Stomach (tissue), 9 donors: ENCODE measurements around the gene NOVA2. TPM values are rescaled to one million over a fixed set of nuclear protein-coding genes. Genes with fewer than 3 reads are reported as not detected.

ENCODE experiments used
- DNase-seq, 2 donors: peaks; one replicate each; pipeline versions ENCODE4 v3.0.0 to v3.0.0-alpha.2; 2013 to 2019
- H3K27ac ChIP-seq, 5 donors: fragments of 200-600 bp in 4 of 5; sonication (generic) in 4 of 5; one replicate each; pipeline ENCODE4 v1.5.1; 2013 to 2019; ENCODE audit warnings: mild to moderate bottlenecking in 1 of 5, moderate library complexity in 1 of 5
- H3K27me3 ChIP-seq, 3 donors: fragments of 200-600 bp; sonication (generic); one replicate each; pipeline ENCODE4 v1.5.1; 2017 to 2019; ENCODE audit warnings: mixed run types in 1 of 3
- H3K36me3 ChIP-seq, 4 donors: fragments of 200-600 bp; sonication (generic); 1 replicate in 3 of 4; 2 replicates in 1 of 4; pipeline ENCODE4 v1.5.1; 2016 to 2019
- H3K4me1 ChIP-seq, 4 donors: fragments of 200-600 bp; sonication (generic); one replicate each; pipeline ENCODE4 v1.5.1; 2016 to 2019
- H3K4me3 ChIP-seq, 4 donors: fragments of 200-600 bp; sonication (generic) in 3 of 4; one replicate each; pipeline ENCODE4 v1.5.1; 2016 to 2019; ENCODE audit warnings: mild to moderate bottlenecking in 1 of 4
- H3K9me3 ChIP-seq, 4 donors: fragments of 200-600 bp; sonication (generic); one replicate each; pipeline ENCODE4 v1.5.1; 2016 to 2019
- CTCF ChIP-seq, 7 experiments: fragments of 450-650 bp in 4 of 7; fragments of 200-600 bp in 3 of 7; sonication (generic) in 3 of 7; IDR thresholded peaks; one replicate each; pipeline ENCODE4 v1.5.1; 2016 to 2019; ENCODE audit warnings: antibody characterized with exemption in 7 of 7, control low read depth in 2 of 7, mild to moderate bottlenecking in 1 of 7
- EP300 ChIP-seq: sonication (generic); formaldehyde crosslinking; IDR thresholded peaks from one replicate; pipeline ENCODE4 v1.6.1; 2017; ENCODE audit warnings: antibody characterized with exemption
- POLR2A ChIP-seq, 4 donors: fragments of 450-650 bp; IDR thresholded peaks; one replicate each; pipeline ENCODE4 v1.6.1; 2016; ENCODE audit warnings: antibody characterized with exemption in 4 of 4, control low read depth in 2 of 4, mild to moderate bottlenecking in 1 of 4, moderate library complexity in 1 of 4
- POLR2AphosphoS5 ChIP-seq, 3 donors: sonication (generic); formaldehyde crosslinking; IDR thresholded peaks; one replicate each; pipeline ENCODE4 v1.6.1; 2016; ENCODE audit warnings: antibody characterized with exemption in 3 of 3
- WGBS, 5 donors: extraction: QIAGEN DNeasy Blood & Tissue Kit in 3 of 5; methylation state at CpG; one replicate each; pipeline versions ENCODE4 v1.1.5 to v1.1.7; 2013 to 2018; 5-methylcytosine and 5-hydroxymethylcytosine counted together
- intact Hi-C: fragments of 100-400 bp; cut with DNase I; formaldehyde crosslinking; loops from one replicate; pipeline ENCODE4 v1.15.1; 2023; ENCODE audit warnings: low total_unique reads
- polyA plus RNA-seq, 3 donors: library from polyadenylated mRNA; stranded (reverse); fragments of 200-250 nt; gene quantifications; one replicate each; pipeline ENCODE4 v1.2.3, GENCODE V29; 2013
- total RNA-seq, 5 donors: library from RNA; depleted of rRNA; stranded (reverse); fragments of >200 nt; gene quantifications; one replicate each; pipeline versions ENCODE4 v1.1.0 to v1.2.3, GENCODE V29; 2014 to 2016
- donor health status: healthy with polysubstance abuse.
- donor health status: Bipolar disorder and iron deficiency.
- donor health status: healthy.

Gene NOVA2
- total and polyA plus RNA-seq, 8 donors: 0.38 to 10.7 (median 1.3) TPM; not detected in 2

- Histone ChIP-seq H3K4me3 (no peak overlapping the region), H3K9me3 (no peaks in the 10 kb centered on the region), H3K36me3 (no peaks in the 10 kb centered on the region), H3K27me3 (peaks cover 0 to 32% (median 0%) of the 10 kb centered on the region in 3 donors), H3K27ac (no peak overlapping the region), H3K4me1 (no peaks in the 10 kb centered on the region)
- WGBS, 5 donors: 63 to 84% (median 71%) methylated on average over 5 of the region's 5 CpGs
- intact Hi-C loops: no loop called here
- TF ChIP-seq POLR2AphosphoS5 (IDR thresholded peaks at IDR 0.05) (no peak), CTCF (IDR thresholded peaks at IDR 0.05) (no peak), POLR2A (IDR thresholded peaks at IDR 0.05) (no peak), EP300 (no peak)
- DNase-seq: no peak
These were observed 64.7 kb downstream of the NOVA2 start for GRCh38 chr19:45908956-45909355.

GRCh38 chr19:45906221-45906620, 67.4 kb downstream of the NOVA2 start:
- peaks cover 0 to 4% (median 0%) of the 10 kb centered on the region in 3 donors for H3K27me3 ChIP-seq
- 82 to 91% (median 89%) methylated on average over 3 of the region's 3 CpGs for WGBS, 5 donors
- peaks cover 11 to 22% (median 16%) of the 10 kb centered on the region in 4 donors for H3K4me1 ChIP-seq
- no peak overlapping the region for H3K4me3 ChIP-seq
- intact Hi-C loops: no loop called here
- no peak overlapping the region for H3K27ac ChIP-seq
- H3K9me3 ChIP-seq: no peaks in the 10 kb centered on the region
- DNase-seq: no peak
- no peaks in the 10 kb centered on the region for H3K36me3 ChIP-seq
- TF ChIP-seq POLR2A (IDR thresholded peaks at IDR 0.05) (no peak), EP300 (no peak), CTCF (IDR thresholded peaks at IDR 0.05) (no peak), POLR2AphosphoS5 (IDR thresholded peaks at IDR 0.05) (no peak)

GRCh38 chr19:45905011-45905410, 68.7 kb downstream of the NOVA2 start:
- no peak overlapping the region for H3K4me3 ChIP-seq
- TF ChIP-seq POLR2A (IDR thresholded peaks at IDR 0.05): no peak
- no peak for TF ChIP-seq CTCF (IDR thresholded peaks at IDR 0.05)
- TF ChIP-seq POLR2AphosphoS5 (IDR thresholded peaks at IDR 0.05): no peak
- TF ChIP-seq EP300: no peak
- no peaks in the 10 kb centered on the region for H3K9me3 ChIP-seq
- H3K27me3 ChIP-seq: no peaks in the 10 kb centered on the region
- peaks cover 19 to 31% (median 28%) of the 10 kb centered on the region in 4 donors for H3K4me1 ChIP-seq
- no peaks in the 10 kb centered on the region for H3K36me3 ChIP-seq
- DNase-seq: no peak
- no peak overlapping the region for H3K27ac ChIP-seq
- WGBS, 5 donors: 72 to 82% (median 80%) methylated on average over 10 of the region's 10 CpGs
- intact Hi-C loops: no loop called here

GRCh38 chr19:45902651-45903625, 70.7 kb downstream of the NOVA2 start:
- peak; percentile 99 to 100 for DNase-seq
- WGBS, 5 donors: 1 to 4% (median 2%) methylated on average over 33 to 73 of the region's 73 CpGs
- peaks cover 19 to 33% (median 30%) of the 10 kb centered on the region in 4 donors for H3K4me1 ChIP-seq
- peak overlapping the region; percentile 76 to 85 (median 80) for H3K27ac ChIP-seq
- TF ChIP-seq CTCF (IDR thresholded peaks at IDR 0.05) (peak in 1 of 7 experiments; percentile 27), EP300 (no peak), POLR2A (IDR thresholded peaks at IDR 0.05) (no peak), POLR2AphosphoS5 (IDR thresholded peaks at IDR 0.05) (peak; percentile 79 to 91 (median 85))
- H3K36me3 ChIP-seq: peaks cover 14 to 19% (median 19%) of the 10 kb centered on the region in 4 donors
- peak overlapping the region; percentile 73 to 90 (median 84) for H3K4me3 ChIP-seq
- intact Hi-C loops: no loop called here
- no peaks in the 10 kb centered on the region for H3K27me3 ChIP-seq
- no peaks in the 10 kb centered on the region for H3K9me3 ChIP-seq
